HG02981 (cell line): Measurements from ENCODE around the gene STXBP5L.
"Not testable (repeated sequence)": the region's sequence is repeated elsewhere in the genome, so short reads cannot be mapped to it uniquely, and the experiment has no call there.

Experiments used
- ATAC-seq: cut with Tn5 transposase; IDR thresholded peaks from one replicate; pipeline ENCODE4 v1.9.1; 2021; ENCODE audit warnings: mild to moderate bottlenecking, moderate library complexity; ENCODE audit not compliant: unreplicated experiment

STXBP5L gene

GRCh38 chr3:120988994-120989393 lies 81.0 kb downstream of the STXBP5L start:
- ATAC-seq = no peak

GRCh38 chr3:121018917-121019321 lies 110.9 kb downstream of the STXBP5L start:
- ATAC-seq = no peak

GRCh38 chr3:121063628-121064027 lies 155.6 kb downstream of the STXBP5L start:
- ATAC-seq = no peak

- ATAC-seq = no peak
Measured at GRCh38 chr3:121064121-121064520, 156.1 kb downstream of the STXBP5L start.

- ATAC-seq = no peak
Measured at GRCh38 chr3:121072133-121072532, 164.1 kb downstream of the STXBP5L start.

GRCh38 chr3:121073011-121073410 lies 165.0 kb downstream of the STXBP5L start:
- ATAC-seq = no peak

GRCh38 chr3:121075191-121075590 lies 167.2 kb downstream of the STXBP5L start:
- no peak for ATAC-seq

GRCh38 chr3:121078378-121079101 lies 170.5 kb downstream of the STXBP5L start:
- ATAC-seq = not testable (repeated sequence)

GRCh38 chr3:121096953-121097352 lies 188.9 kb downstream of the STXBP5L start:
- ATAC-seq = no peak

GRCh38 chr3:121111086-121111485 lies 203.1 kb downstream of the STXBP5L start:
- not testable (repeated sequence) for ATAC-seq

- no peak for ATAC-seq
Measured at GRCh38 chr3:121111914-121112612, 204.1 kb downstream of the STXBP5L start.

- ATAC-seq = no peak
Measured at GRCh38 chr3:121126033-121126706, 218.2 kb downstream of the STXBP5L start.

GRCh38 chr3:121126707-121127035 lies 218.7 kb downstream of the STXBP5L start:
- ATAC-seq = no peak

GRCh38 chr3:121152573-121152972 lies 244.6 kb downstream of the STXBP5L start:
- no peak for ATAC-seq

GRCh38 chr3:121153851-121154250 lies 245.8 kb downstream of the STXBP5L start:
- ATAC-seq = no peak

GRCh38 chr3:121155028-121155427 lies 247.0 kb downstream of the STXBP5L start:
- ATAC-seq = no peak

GRCh38 chr3:121165397-121165837 lies 257.4 kb downstream of the STXBP5L start:
- no peak for ATAC-seq

- no peak for ATAC-seq
Measured at GRCh38 chr3:121167374-121168139, 259.6 kb downstream of the STXBP5L start.

GRCh38 chr3:121175083-121175482 lies 267.1 kb downstream of the STXBP5L start:
- ATAC-seq = no peak

GRCh38 chr3:121190626-121191025 lies 282.6 kb downstream of the STXBP5L start:
- ATAC-seq = not testable (repeated sequence)

- no peak for ATAC-seq
Measured at GRCh38 chr3:121202573-121202972, 294.6 kb downstream of the STXBP5L start.
